Stimulated activated memory B cell treated with anti-CD40 and anti-IgM and Interleukin-4, amounts not matched to agents 10 μg/mL and 1 μg/mL and 100 μg/mL, for 72 hours (primary cell): ENCODE data around the gene THAP7.
"Not testable (repeated sequence)": the region's sequence is repeated elsewhere in the genome, so short reads cannot be mapped to it uniquely, and the experiment has no call there.

ENCODE experiments used
- ATAC-seq: fragments of 150-1000 bp; cut with Tn5 transposase; 2 replicates; pipeline ENCODE4 v1.10.0; 2021
- H3K27ac Mint-ChIP-seq: one replicate; pipeline ENCODE4 v1.8.0; 2022; ENCODE audit warnings: mild to moderate bottlenecking, mixed read lengths
- H3K27me3 Mint-ChIP-seq: one replicate; pipeline ENCODE4 v1.8.0; 2022; ENCODE audit warnings: mixed read lengths
- H3K36me3 Mint-ChIP-seq: one replicate; pipeline ENCODE4 v1.8.0; 2022; ENCODE audit warnings: mixed read lengths
- H3K4me1 Mint-ChIP-seq: one replicate; pipeline ENCODE4 v1.8.0; 2022; ENCODE audit warnings: mixed read lengths
- H3K4me3 Mint-ChIP-seq: one replicate; pipeline ENCODE4 v1.8.0; 2022; ENCODE audit warnings: mild to moderate bottlenecking, moderate library complexity, mixed read lengths
- H3K9me3 Mint-ChIP-seq: one replicate; pipeline ENCODE4 v1.8.0; 2022; ENCODE audit warnings: mixed read lengths

Gene THAP7

GRCh38 chr22:20972014-20972694 is 29.8 kb downstream of the THAP7 start:
- not testable (repeated sequence) for H3K27me3 Mint-ChIP-seq, H3K36me3 Mint-ChIP-seq, ATAC-seq, H3K9me3 Mint-ChIP-seq, H3K27ac Mint-ChIP-seq, H3K4me3 Mint-ChIP-seq
- peaks cover 41% of the 10 kb centered on the region for H3K4me1 Mint-ChIP-seq

DNA sequence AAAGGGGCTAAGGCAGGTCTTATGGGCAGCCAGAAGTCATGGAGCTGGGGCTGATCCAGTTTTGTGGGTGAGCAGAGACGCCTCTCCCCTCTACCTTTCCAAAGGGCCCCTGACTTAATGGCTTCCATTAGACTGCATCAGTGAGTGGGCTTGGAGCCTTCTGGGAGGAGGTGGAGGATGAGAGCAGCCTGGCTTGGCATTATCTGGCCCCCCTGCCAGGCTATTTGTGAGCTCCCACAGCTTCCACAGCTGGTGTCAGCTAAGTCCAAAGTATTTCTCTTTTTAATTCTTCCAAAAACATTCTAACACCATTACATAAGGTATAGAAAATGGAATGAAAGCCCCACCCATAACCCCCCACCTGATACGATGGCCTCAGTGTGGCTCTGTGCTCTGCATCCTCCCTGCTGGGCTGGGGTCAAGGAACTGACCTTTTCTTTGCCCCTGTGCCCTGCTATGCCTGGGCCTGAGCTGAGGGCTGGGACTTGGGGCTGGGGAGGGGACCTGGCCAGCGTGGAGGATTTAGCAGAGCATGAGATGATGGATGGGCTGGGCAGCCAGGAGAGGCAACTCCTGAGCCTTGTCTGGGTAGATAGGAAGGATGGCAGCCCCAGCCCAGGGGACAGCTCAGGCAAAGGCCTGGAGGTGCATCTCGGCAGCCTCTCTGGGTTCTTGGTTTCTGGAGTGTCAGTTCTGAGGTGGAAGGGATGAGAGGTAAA is 30.8 kb downstream of the THAP7 start:
- no peak for ATAC-seq
- no peaks in the 10 kb centered on the region for H3K9me3 Mint-ChIP-seq
- peaks cover 48% of the 10 kb centered on the region for H3K4me1 Mint-ChIP-seq
- no peak overlapping the region for H3K4me3 Mint-ChIP-seq
- H3K36me3 Mint-ChIP-seq = no peaks in the 10 kb centered on the region
- no peak overlapping the region for H3K27ac Mint-ChIP-seq
- H3K27me3 Mint-ChIP-seq = no peaks in the 10 kb centered on the region

GRCh38 chr22:20968281-20968977 is 33.5 kb downstream of the THAP7 start:
- no peaks in the 10 kb centered on the region for H3K36me3 Mint-ChIP-seq
- no peaks in the 10 kb centered on the region for H3K27me3 Mint-ChIP-seq
- no peak overlapping the region for H3K4me3 Mint-ChIP-seq
- no peaks in the 10 kb centered on the region for H3K9me3 Mint-ChIP-seq
- H3K27ac Mint-ChIP-seq = peak overlapping the region; percentile 72
- H3K4me1 Mint-ChIP-seq = peaks cover 70% of the 10 kb centered on the region
- ATAC-seq = peak; percentile 60

DNA sequence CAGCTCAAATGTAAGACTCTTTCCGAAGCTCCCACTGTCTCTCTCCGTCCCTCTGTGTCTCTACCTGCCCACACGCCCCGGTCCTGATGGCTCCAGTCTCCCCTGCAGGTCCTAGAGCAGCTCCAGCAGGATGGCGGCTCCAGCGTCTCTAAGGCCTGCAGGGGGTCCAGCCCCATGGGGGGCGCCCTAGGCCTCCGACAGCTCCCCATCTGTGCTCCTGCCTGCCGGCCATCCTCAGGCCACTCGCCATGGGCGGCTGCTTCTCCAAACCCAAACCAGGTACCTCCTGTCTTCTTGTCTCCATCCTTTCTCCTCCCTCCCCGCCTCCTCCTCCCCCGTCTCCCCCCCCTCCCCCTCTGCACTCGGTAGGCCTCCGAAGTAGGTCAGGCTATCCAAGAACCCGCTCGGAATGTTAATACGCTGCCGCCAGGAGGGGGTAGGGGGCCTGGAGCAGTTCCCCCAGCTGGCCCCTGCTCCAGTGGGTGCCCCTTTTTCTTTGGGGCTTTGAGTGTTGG is 34.2 kb downstream of the THAP7 start:
- Mint-ChIP-seq H3K36me3 (no peaks in the 10 kb centered on the region), H3K4me1 (peaks cover 68% of the 10 kb centered on the region), H3K27ac (peak overlapping the region; percentile 72), H3K4me3 (no peak overlapping the region), H3K9me3 (no peaks in the 10 kb centered on the region), H3K27me3 (no peaks in the 10 kb centered on the region)
- no peak for ATAC-seq

GRCh38 chr22:20966883-20967696 is 34.8 kb downstream of the THAP7 start, which contains the start of gene AIFM3:
AIFM3 (plus strand) TSS chr22:20967255; CDS start chr22:20967945, 690 bp downstream.
- Mint-ChIP-seq H3K4me1 (peaks cover 67% of the 10 kb centered on the region), H3K9me3 (no peaks in the 10 kb centered on the region), H3K36me3 (no peaks in the 10 kb centered on the region), H3K4me3 (no peak within 1 kb of the TSS), H3K27me3 (no peaks in the 10 kb centered on the region), H3K27ac (peak within 1 kb of the TSS; percentile 72)
- peak; percentile 14 for ATAC-seq

DNA sequence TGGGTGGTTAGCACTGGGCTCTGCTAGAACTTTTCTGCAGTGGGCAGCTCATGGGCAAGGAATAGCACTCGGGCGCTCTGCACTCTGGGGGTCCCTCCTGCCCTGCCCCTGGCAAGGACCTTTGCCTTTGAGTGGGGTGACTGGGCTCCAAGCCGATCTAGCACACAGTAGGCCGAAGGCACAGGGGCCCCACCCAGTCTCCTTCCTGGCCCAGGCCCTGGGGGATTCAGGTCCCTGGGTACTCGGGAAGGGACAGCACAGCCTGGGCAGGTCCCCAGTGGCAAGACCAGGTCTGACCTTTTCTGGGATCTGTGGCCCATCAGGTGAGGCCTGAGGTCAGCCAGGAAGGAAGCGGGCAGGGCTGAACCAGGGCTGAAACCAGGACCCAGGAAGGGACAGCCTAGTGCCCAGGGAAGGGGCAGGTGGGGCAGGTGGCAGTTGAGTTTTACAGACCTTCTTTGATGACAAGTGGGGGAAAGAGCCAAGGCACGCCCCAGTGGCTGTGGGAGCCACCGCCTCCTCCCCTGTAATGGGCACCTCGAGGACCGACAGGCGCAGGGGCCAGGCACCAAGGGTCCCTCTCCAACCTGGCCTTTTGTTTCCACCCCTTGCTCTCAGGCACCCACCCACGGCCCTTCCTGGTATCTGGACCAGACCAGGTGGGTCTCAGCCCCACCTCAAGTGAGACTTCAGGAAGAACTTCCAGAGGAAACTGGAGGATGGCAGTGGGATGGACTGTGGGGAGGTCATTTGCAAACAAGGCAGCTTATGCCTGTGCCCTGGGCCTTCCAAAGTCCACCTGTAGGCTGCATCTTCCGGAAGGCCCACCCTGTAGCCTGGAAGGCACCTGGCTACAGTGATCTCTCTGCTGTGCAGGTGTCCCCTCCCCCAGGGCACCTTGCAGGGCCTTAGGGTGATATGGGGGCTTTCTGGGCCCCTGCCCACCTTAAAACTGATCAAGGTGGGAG is 35.7 kb downstream of the THAP7 start:
- Mint-ChIP-seq H3K9me3 (no peaks in the 10 kb centered on the region), H3K4me1 (peaks cover 66% of the 10 kb centered on the region), H3K36me3 (no peaks in the 10 kb centered on the region), H3K4me3 (peak overlapping the region; percentile 68), H3K27ac (peak overlapping the region; percentile 30), H3K27me3 (no peaks in the 10 kb centered on the region)
- ATAC-seq = no peak

- Mint-ChIP-seq H3K9me3 (no peaks in the 10 kb centered on the region), H3K27me3 (no peaks in the 10 kb centered on the region), H3K4me1 (peaks cover 64% of the 10 kb centered on the region), H3K27ac (peak overlapping the region; percentile 30), H3K4me3 (peak overlapping the region; percentile 68), H3K36me3 (no peaks in the 10 kb centered on the region)
- ATAC-seq = peak; percentile 9
Measured at GRCh38 chr22:20965104-20965887, 36.6 kb downstream of the THAP7 start.

DNA sequence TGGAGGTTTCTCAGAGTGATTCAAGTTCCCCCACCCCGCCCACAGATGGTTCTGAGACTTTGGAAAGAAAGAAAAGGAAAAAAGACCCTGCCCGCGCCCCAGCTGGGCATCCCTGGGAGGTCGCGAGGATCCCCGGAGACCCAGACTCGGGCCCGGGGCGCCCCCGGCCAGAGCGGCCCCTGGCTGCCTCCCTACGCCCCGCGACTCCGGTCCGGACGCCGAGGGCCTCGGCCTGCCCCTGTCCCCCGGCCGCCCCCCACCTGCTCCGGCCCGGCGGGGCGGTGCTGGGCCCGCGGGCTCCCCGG is 37.2 kb downstream of the THAP7 start:
- peak; percentile 10 for ATAC-seq
- H3K4me1 Mint-ChIP-seq = peaks cover 64% of the 10 kb centered on the region
- no peaks in the 10 kb centered on the region for H3K9me3 Mint-ChIP-seq
- peak overlapping the region; percentile 76 for H3K4me3 Mint-ChIP-seq
- no peaks in the 10 kb centered on the region for H3K27me3 Mint-ChIP-seq
- H3K36me3 Mint-ChIP-seq = no peaks in the 10 kb centered on the region
- H3K27ac Mint-ChIP-seq = no peak overlapping the region

DNA sequence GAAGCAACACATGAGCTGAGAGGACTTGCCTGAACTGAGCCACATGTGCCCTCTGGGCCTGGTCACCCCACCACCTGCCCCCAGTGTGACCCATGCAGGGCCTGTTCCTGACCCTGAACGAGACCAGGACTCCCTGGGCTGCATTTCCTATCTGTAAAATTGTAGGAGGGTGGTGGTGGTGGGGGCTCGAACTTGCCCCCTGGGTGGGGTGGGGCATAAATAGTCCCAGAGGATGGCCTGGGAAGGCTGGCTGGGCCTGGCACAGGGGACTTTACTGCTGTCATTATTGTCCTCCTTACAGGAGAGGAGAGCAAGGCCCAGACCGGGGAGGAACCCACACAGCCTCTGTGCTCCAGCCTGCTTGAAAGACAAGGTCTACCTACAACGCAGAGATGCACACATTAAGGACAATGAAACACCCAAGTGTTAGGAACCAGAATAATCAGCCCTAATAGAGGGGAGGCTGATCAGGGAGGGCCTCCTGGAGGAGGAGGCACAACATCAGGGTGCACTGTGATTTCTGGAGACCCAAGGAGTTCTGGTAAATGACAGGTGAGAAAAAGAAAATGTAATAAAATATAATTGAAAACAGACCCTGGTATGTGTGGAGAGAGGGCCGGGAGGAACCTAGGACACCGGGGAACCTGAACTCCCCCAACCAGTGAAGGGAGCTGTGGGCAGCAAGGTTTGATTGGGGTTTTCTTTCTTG is 37.7 kb downstream of the THAP7 start:
- Mint-ChIP-seq H3K4me3 (peak overlapping the region; percentile 76), H3K36me3 (no peaks in the 10 kb centered on the region), H3K27me3 (no peaks in the 10 kb centered on the region), H3K9me3 (no peaks in the 10 kb centered on the region), H3K4me1 (peaks cover 59% of the 10 kb centered on the region), H3K27ac (no peak overlapping the region)
- ATAC-seq = no peak

- Mint-ChIP-seq H3K27ac (no peak overlapping the region), H3K4me1 (peaks cover 52% of the 10 kb centered on the region), H3K9me3 (no peaks in the 10 kb centered on the region), H3K36me3 (no peaks in the 10 kb centered on the region), H3K27me3 (peaks cover 3% of the 10 kb centered on the region), H3K4me3 (no peak overlapping the region)
- no peak for ATAC-seq
Measured at GRCh38 chr22:20963201-20964052, 38.5 kb downstream of the THAP7 start.

DNA sequence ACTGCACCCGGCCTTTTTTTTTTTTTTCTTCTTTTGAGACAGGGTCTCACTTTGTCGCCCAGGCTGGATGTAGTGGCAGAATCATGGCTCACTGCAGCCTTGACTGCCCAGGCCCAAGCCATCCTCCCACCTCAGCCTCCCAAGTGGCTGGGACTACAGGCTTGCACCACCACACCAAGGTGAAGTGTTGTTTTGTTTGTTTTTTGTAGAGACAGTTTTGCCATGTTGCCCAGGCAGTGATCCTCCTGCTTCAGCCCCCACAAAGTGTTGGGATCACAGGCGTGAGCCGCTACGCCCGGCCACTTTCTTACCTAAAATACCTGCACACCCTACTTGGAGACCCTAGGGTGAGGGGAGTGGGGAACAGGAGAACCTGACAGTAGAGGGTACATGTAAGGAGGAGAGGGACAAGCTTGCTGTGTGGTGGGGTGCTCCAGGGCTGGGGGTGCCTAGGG is 39.4 kb downstream of the THAP7 start:
- Mint-ChIP-seq H3K27me3 (peaks cover 12% of the 10 kb centered on the region), H3K4me3 (no peak overlapping the region), H3K9me3 (no peaks in the 10 kb centered on the region), H3K27ac (no peak overlapping the region), H3K4me1 (peaks cover 52% of the 10 kb centered on the region), H3K36me3 (no peaks in the 10 kb centered on the region)
- no peak for ATAC-seq

- H3K27ac Mint-ChIP-seq = no peak overlapping the region
- H3K9me3 Mint-ChIP-seq = no peaks in the 10 kb centered on the region
- no peaks in the 10 kb centered on the region for H3K36me3 Mint-ChIP-seq
- H3K4me1 Mint-ChIP-seq = peaks cover 44% of the 10 kb centered on the region
- no peak for ATAC-seq
- no peak overlapping the region for H3K4me3 Mint-ChIP-seq
- H3K27me3 Mint-ChIP-seq = peaks cover 13% of the 10 kb centered on the region
Measured at GRCh38 chr22:20960609-20961008, 41.3 kb downstream of the THAP7 start.
